GM12878 (cell line): ENCODE data around the gene MAP3K4.

Source experiments
- ATF2 ChIP-seq: IDR thresholded peaks from 2 replicates; pipeline ENCODE4 v1.6.1; 2012; ENCODE audit warnings: low read length, inconsistent platforms
- BRCA1 ChIP-seq: IDR thresholded peaks from 2 replicates; pipeline ENCODE4 v1.6.1; 2011; ENCODE audit warnings: low read depth, low read length, improper control_type of control experiment
- CBX5 ChIP-seq: sonication (generic); IDR thresholded peaks from 2 replicates; pipeline ENCODE4 v1.6.1; 2016; ENCODE audit warnings: low read depth, moderate library complexity, mild to moderate bottlenecking, inconsistent platforms
- CREB1 ChIP-seq: IDR thresholded peaks from 2 replicates; pipeline ENCODE4 v1.6.1; 2012; ENCODE audit warnings: low read depth, mild to moderate bottlenecking, inconsistent platforms
- E2F4 ChIP-seq: IDR thresholded peaks from 2 replicates; pipeline ENCODE4 v1.6.1; 2012; ENCODE audit warnings: low read depth, low read length, improper control_type of control experiment
- FOXK2 ChIP-seq: fragments of 450-650 bp; IDR thresholded peaks from 2 replicates; pipeline ENCODE4 v1.6.1; 2017; ENCODE audit warnings: mild to moderate bottlenecking, moderate library complexity
- GATAD2B ChIP-seq: fragments of 450-650 bp; conservative IDR thresholded peaks from 2 replicates; pipeline ENCODE4 v1.6.1; 2017; ENCODE audit warnings: low read depth, mild to moderate bottlenecking, moderate library complexity
- MAX ChIP-seq: IDR thresholded peaks from 2 replicates; pipeline ENCODE4 v1.6.1; 2012; ENCODE audit warnings: low read depth, low read length, improper control_type of control experiment
- NKRF ChIP-seq: fragments of 450-650 bp; conservative IDR thresholded peaks from 2 replicates; pipeline ENCODE4 v1.6.1; 2017; ENCODE audit warnings: mild to moderate bottlenecking, moderate library complexity
- PAX5 ChIP-seq: IDR thresholded peaks from 2 replicates; pipeline ENCODE4 v1.6.1; 2011; ENCODE audit warnings: low read depth, low read length, borderline replicate concordance
- PBX3 ChIP-seq: IDR thresholded peaks from 2 replicates; pipeline ENCODE4 v1.6.1; 2011; ENCODE audit warnings: mild to moderate bottlenecking, low read depth, low read length, moderate library complexity; ENCODE audit not compliant: insufficient replicate concordance
- POLR2AphosphoS5 ChIP-seq: IDR thresholded peaks from 2 replicates; pipeline ENCODE4 v1.6.1; 2011; ENCODE audit warnings: mild to moderate bottlenecking, low read length, inconsistent platforms
- ZNF274 ChIP-seq: IDR thresholded peaks from one replicate; pipeline ENCODE4 v1.8.0; 2011; ENCODE audit not compliant: insufficient read length, insufficient read depth
- TF ChIP-seq, protein P1 (sequence below), 3 experiments: IDR thresholded peaks in 2 of 3; conservative IDR thresholded peaks in 1 of 3; 2 replicates each; pipeline ENCODE4 v1.5.1; 2011; ENCODE audit warnings: low read depth in 3 of 3, low read length in 3 of 3, mild to moderate bottlenecking in 3 of 3, control low read depth in 2 of 3, moderate library complexity in 2 of 3, inconsistent platforms in 1 of 3, mixed read lengths in 1 of 3; ENCODE audit not compliant: control insufficient read depth in 2 of 3, insufficient read depth in 1 of 3; ENCODE audit errors: extremely low read depth in 1 of 3

DNA sequence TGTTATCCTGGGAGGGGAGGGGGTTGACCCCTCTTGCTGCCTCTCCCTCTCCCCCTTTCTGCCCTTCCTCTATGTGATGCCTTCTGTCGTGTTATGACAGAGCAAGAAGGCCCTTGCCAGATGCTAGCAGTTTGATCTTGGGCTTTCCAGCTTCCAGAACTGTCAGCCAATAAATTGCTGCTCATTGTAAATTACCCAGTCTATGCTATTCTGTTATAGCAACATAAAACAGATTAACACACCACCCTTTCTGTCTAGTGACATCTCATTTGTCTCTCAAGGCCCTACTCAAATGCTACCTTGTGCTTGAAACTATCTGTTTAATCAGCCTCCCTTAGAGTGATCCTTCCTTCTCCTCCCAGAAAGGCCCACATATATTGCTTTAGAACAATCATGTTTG, 16.4 kb upstream of the MAP3K4 start:
- TF ChIP-seq ATF2, result no peak
- TF ChIP-seq ZNF274, result no peak
- TF ChIP-seq FOXK2, result no peak
- no peak for TF ChIP-seq POLR2AphosphoS5
- no peak for TF ChIP-seq PBX3
- TF ChIP-seq PAX5, result no peak
- no peak for TF ChIP-seq BRCA1
- no peak for TF ChIP-seq NKRF
- no peak for TF ChIP-seq CBX5
- no peak for TF ChIP-seq E2F4
- TF ChIP-seq, protein P1, sequence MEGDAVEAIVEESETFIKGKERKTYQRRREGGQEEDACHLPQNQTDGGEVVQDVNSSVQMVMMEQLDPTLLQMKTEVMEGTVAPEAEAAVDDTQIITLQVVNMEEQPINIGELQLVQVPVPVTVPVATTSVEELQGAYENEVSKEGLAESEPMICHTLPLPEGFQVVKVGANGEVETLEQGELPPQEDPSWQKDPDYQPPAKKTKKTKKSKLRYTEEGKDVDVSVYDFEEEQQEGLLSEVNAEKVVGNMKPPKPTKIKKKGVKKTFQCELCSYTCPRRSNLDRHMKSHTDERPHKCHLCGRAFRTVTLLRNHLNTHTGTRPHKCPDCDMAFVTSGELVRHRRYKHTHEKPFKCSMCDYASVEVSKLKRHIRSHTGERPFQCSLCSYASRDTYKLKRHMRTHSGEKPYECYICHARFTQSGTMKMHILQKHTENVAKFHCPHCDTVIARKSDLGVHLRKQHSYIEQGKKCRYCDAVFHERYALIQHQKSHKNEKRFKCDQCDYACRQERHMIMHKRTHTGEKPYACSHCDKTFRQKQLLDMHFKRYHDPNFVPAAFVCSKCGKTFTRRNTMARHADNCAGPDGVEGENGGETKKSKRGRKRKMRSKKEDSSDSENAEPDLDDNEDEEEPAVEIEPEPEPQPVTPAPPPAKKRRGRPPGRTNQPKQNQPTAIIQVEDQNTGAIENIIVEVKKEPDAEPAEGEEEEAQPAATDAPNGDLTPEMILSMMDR (IDR thresholded peaks at IDR 0.05 in 2 of 3, conservative IDR thresholded peaks at IDR 0.05 in 1 of 3; ENCODE audit: control insufficient read depth in 2 of 3, extremely low read depth in 1 of 3, insufficient read depth in 1 of 3, low read depth in 3 of 3, low read length in 3 of 3), result no peak
- no peak for TF ChIP-seq CREB1
- TF ChIP-seq MAX, result no peak
- no peak for TF ChIP-seq GATAD2B
